Stimulated activated CD8-positive, alpha-beta memory T cell treated with anti-CD3 and anti-CD28 coated beads, Interleukin-15, amount 100 ng/mL, for 48 hours (primary cell): Measurements from ENCODE around the gene BGN.

Experiments used
- DNase-seq, 2 donors: peaks; one replicate each; pipeline ENCODE4 v3.0.0-alpha.2; 2020; ENCODE audit warnings: low read depth in 2 of 2

The BGN gene

GRCh38 chrX:153482376-153483015 is 12.3 kb upstream of the BGN start:
- no peak for DNase-seq

GRCh38 chrX:153485396-153486080 is 9.2 kb upstream of the BGN start:
- DNase-seq = no peak

DNA sequence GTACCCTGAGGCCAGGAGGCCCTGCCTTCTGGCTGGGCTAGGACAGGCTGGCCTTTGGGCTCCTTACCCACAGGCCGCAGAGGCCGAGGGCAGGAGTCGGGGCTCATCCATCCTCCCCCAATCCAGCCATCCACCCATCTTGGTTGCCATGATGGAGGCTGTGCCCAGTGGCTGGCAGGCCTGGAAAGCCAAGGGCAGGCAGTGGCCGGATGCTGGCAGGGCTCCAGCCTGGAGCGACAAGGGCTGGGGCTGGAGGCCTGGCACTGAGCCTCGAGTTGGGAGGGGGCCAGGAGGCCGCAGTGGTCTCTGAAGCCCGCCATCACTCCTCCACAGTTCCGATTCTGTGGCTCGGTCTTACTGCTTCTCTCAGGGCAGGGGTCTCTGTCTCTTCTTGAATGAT is 8.6 kb upstream of the BGN start:
- DNase-seq = no peak

DNA sequence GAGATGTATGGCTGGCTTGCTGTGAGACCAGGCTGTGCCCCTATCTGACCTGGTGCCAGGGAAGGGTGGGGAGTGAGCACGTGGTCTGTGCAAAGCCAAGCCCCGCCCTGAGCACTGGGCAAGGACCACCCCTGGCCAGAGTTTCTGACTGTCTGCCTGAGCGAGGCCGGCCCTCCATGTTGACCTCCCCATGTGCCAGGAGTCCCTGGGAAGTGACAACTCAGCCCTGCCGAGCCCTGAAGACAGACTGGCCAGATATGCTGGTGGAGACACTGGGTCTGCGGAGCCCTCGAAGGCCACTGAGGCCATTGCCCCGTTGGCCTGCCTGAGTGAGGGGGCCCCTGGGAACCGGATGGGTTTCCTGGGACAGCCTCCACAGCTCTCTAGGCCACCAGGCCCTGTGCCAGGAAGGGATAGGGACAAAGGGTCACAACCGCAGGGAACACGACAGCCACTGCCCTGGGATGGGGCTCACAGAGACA is 7.1 kb upstream of the BGN start:
- no peak for DNase-seq

GRCh38 chrX:153488231-153488914 is 6.4 kb upstream of the BGN start:
- no peak for DNase-seq

DNA sequence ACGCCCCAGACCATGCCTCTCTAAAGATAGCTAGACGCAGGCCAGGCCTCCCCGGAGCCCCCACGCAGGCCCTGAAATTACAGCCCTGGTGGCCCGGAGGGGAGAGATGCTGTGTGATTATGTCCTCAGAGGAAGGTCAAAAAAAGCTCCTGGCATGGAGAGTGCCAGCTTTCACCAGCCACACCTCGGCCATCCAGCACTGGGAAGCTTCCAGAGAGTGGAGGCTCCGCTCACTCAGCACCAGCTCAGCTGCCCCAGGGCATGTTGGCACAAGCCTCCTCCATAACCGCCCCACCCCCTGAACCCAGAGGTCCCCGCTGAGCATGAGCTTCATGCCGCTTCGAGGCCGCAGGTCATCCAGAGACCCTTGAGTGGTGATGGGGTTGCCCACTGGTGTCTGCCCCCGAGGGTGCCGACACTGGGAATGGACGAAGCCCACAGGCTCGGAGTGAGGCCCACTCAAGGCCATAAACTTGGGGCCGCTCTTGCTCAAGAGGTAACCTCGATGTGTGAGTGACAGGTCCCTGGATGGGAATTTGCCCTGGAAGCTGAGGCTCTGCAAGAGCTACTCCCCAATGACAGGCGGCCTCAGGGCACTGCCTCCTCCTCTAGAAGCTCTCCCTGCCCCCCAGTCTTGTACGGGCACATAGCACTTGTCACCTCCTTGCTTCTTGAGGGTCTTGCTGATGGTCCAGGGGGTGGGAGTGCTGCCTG is 4.4 kb upstream of the BGN start:
- no peak for DNase-seq

- no peak for DNase-seq
Observed at GRCh38 chrX:153491351-153491914, 3.3 kb upstream of the BGN start.

DNA sequence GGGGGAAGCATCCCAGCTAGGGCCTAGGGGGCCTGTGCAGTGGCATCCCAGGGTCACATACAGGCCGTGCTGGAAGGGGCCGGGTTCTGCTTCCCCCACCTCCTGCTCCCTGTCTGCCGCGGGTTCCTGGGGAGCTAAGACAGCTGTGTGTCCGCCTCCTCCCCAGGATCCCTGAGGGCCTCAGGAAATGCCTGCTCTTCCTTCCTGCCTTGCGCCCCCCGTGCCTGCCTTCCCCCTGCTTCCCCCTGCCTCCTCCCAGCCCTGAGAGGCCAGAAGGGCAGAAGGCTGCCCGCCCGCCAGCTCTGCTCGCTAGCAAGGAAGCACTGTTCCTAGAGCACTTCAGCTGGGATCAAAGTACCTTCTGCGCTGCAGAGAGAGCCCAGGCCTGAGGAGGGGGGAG is 2.9 kb upstream of the BGN start:
- no peak for DNase-seq

DNA sequence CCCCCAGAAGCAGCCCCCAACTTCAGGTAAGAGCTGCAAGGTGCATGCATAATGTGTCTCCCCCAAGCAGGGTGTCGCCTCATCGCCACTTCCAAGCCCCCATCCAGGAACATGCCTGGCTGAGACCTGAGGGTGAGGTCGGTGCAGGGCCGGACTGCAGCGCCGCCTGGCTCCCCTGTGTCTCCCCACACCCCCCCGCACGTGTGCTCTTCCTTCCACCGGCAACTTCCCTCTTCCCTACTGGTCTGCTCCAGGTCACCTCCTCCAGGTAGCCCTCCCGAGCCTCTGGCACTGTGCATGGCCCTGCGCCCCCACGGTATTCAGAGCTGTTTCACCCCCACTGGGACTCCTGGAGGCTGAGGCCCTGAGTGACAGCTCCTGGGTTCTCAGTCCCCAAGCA is 2.2 kb upstream of the BGN start:
- no peak for DNase-seq

- no peak for DNase-seq
Observed at GRCh38 chrX:153493085-153493484, 1.7 kb upstream of the BGN start.

DNA sequence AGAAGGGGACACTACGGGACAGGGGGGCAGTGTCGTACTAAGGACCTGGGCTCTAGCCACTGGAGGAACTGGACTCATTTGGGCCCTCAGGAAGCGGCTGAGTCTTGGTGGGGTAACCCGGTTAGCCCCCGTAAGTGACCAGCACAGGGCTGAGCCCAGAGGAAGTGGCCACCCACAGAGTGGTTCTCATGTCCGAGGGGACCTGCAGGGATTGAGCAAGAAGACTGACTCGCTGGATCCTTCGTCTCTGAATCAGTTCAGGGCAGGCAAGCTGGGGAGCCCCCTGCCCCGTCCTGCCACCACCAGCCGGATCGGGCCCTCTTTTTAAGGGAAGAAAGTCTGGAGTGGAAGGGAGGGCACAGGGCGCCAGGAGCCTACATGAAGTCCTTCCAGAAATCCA is 719 bp upstream of the BGN start:
- no peak for DNase-seq

GRCh38 chrX:153495362-153495751 is 577 bp downstream of the BGN start:
- DNase-seq = no peak

GRCh38 chrX:153495903-153496589 is 1.3 kb downstream of the BGN start:
- DNase-seq = no peak

DNA sequence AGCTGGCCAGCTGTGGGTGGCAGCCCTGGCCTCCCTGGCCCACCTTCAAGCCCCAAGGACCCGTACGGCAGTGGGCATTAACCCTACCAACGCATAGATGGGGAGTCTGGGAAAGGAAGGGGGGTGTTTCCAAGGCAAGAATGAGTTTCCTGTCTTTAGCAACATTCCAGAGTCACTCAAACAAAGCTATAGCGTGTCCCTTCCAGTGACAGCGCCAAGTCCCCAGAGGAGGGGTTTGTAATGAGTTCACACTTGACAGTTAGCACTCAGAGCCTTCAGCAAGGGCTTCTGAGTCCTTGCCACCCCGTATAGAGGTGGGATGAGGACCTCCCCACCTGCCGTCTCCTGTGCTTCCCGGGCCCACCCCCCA is 1.8 kb downstream of the BGN start:
- DNase-seq = no peak

DNA sequence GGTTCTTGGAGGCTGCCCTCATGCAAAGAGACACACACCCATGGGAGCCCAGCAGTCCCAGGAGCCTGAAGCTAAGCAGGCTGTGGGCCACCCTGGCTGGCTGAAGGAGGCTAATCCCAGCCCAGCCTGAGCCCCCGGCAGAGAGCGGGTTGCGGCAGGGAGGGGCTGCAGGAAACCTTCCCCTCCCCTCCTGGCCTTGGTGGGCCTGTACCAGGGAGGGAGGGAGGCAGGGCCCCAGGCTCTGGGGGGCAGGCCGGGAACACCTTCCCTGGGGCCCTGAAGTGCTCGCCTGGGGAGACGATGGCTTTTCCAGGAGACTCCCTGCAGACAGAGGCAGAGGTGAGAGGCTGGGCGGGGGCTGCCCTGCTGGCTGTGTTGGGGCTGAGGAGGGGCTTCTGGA is 3.7 kb downstream of the BGN start:
- DNase-seq = no peak

DNA sequence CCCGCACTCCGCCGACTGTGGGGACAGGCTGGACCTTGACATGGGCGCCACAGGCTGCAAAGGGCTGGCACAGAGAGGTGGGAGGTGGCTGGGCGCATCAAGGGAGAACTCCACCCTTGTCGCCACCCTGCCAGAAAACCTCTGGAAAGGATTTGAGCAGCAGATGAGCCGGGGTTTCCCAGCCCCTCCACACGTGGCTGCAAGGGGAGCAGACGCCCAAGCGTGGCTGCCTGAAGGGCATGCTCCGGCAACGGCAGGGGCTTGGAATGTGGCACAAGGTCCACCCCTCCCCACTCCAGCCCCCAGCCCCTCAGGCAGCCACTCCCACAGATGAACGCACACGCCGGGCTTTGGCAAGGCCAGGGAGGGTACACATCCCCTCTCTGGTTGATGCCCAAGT is 4.6 kb downstream of the BGN start:
- no peak for DNase-seq

- DNase-seq = no peak
Observed at GRCh38 chrX:153499876-153500275, 5.1 kb downstream of the BGN start.

DNA sequence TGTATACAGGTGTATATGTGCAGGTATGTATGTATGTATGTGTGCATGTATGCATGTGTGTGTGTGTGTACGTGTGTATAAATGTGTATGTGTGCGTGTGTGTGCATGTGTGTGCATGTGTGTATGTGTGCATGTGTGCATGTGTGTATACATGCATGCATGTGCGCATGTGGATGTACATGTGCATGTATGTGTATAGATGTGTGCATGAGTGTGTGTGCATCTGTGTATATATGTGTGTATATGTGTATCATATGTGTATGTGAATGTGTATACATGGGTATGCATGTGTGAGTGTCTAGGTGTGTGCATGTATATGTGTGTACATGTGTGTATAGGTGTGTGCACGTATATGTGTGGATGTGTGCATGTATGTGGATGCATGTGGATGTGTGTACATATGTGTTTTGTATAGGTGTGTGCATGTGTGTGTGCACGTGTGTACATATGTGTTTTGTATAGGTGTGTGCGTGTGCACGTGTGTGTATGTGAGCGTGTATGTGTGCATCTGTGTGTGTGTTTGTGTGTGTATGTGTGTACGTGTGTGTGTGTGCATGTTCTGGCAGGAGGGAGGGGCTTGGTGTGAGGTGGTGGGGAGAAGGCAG is 6.0 kb downstream of the BGN start:
- no peak for DNase-seq

DNA sequence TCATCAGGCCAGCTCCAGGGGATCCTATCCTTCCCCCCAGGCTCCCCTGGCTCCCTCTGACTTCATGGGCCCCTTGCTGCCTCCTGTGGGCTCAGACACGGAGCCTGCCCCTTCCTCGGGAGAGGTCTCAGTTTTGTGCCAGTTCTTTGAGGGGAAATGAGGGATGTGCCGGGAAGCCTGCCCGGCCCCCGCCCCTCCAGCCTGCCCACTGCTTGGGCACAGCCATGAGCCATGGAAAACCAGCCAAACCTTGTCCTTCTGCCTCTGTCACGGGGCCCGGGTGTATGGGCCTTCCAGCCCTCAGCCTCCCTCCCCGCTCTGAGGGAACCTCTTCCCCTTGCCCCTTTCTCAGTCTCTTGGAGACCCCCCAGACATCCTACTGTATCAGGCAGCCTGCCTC is 6.8 kb downstream of the BGN start:
- no peak for DNase-seq

GRCh38 chrX:153502131-153502530 is 7.4 kb downstream of the BGN start:
- DNase-seq = no peak

DNA sequence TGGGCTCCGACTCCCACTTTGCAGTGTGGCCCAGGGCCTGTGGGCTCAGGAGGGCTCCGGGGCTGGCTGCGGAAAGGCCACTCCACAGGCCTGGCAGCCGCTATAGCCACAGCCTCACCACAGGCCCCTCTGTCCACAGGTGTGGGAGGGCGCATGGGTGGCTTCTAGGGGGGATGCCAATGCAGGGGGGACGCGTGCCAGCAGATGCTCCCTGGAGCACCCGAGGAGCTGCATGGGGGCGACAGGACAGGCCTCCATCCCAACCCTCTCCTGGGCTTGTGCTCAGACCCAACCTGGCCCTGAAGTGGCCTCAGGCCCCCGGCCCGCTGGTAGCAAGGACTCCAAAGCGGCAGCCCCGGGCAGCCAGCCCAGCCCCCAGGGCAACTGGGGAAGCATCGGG is 8.0 kb downstream of the BGN start:
- no peak for DNase-seq
